Measurements from ENCODE around the gene ENTHD1. TPM values are rescaled to one million over a fixed set of nuclear protein-coding genes. Genes with fewer than 3 reads are reported as not detected.

The ENTHD1 gene
- total and polyA plus RNA-seq, 2 of the 4 experiments (the other 2 are of a cell fraction), result not detected

DNA sequence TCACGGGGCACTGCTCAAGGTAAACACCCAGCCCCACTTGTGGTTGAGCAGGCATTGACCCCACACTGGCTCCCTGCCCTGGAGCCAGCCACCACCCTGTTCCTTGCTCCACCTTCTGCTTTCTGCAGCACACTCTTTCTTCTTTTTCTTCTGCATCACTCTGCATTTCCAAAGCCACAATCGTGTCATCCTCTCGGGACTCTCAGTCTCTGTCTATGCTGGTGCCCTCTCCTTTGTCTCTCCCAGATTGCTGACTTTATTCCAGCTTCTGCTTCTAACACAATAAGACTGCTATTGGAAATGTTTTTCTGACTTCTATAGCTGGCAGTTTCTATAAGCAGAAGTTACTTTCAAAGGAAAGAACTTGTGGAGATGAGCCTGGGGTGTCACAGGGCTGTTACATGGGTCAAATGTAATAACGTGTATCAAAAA lies 21.8 kb upstream of the ENTHD1 start:
- TF ChIP-seq SMC3 (IDR thresholded peaks at IDR 0.05; ENCODE audit: low read depth, low read length) (no peak), POLR2A (IDR thresholded peaks at IDR 0.05; ENCODE audit: low read depth, low read length) (no peak), FOS (IDR thresholded peaks at IDR 0.05; ENCODE audit: low read depth, low read length) (no peak), MXI1 (IDR thresholded peaks at IDR 0.05; ENCODE audit: borderline replicate concordance, low read depth, low read length) (no peak), RAD21 (IDR thresholded peaks at IDR 0.05; ENCODE audit: low read length) (no peak), NFE2L2 (IDR thresholded peaks at IDR 0.05; ENCODE audit: low read depth, low read length) (no peak), MAFK (IDR thresholded peaks at IDR 0.05; ENCODE audit: low read depth, low read length) (no peak), MAZ (IDR thresholded peaks at IDR 0.05; ENCODE audit: borderline replicate concordance, low read depth, low read length) (no peak), CEBPB (IDR thresholded peaks at IDR 0.05; ENCODE audit: low read depth, low read length) (no peak), RCOR1 (IDR thresholded peaks at IDR 0.05; ENCODE audit: insufficient replicate concordance, low read length) (no peak)
- ChIA-PET CTCF (no interaction called here), POLR2A (ENCODE audit: unreplicated experiment) (no interaction called here)
- Histone ChIP-seq H2BK20ac (ENCODE audit: low read depth, low read length) (no peak overlapping the region), H3K79me1 (ENCODE audit: low read depth in 1 of 2, low read length in 2 of 2) (no peaks in the 10 kb centered on the region), H3K9ac (ENCODE audit: low read depth, low read length) (no peak overlapping the region), H2BK120ac (ENCODE audit: low read depth, low read length) (no peak overlapping the region), H3K9me3 (ENCODE audit: control insufficient read depth, insufficient read depth, low read length) (no peaks in the 10 kb centered on the region), H2BK5ac (ENCODE audit: low read depth, low read length, poor library complexity, severe bottlenecking) (no peak overlapping the region), H3K36me3 (ENCODE audit: control insufficient read depth, insufficient read depth, low read length) (no peaks in the 10 kb centered on the region), H3K23ac (ENCODE audit: low read depth, low read length) (no peak overlapping the region), H2AK5ac (ENCODE audit: low read depth, low read length) (no peak overlapping the region), H4K8ac (ENCODE audit: low read depth in 2 of 2, low read length in 2 of 2) (no peak overlapping the region), H3K18ac (ENCODE audit: low read depth, low read length) (no peak overlapping the region), H3K4me2 (ENCODE audit: low read depth, low read length) (no peak overlapping the region), H4K20me1 (ENCODE audit: insufficient read depth, low read length) (no peaks in the 10 kb centered on the region), H3K9me1 (ENCODE audit: insufficient read depth, low read length) (no peaks in the 10 kb centered on the region), H4K91ac (ENCODE audit: insufficient read depth, low read depth, low read length) (no peak overlapping the region), H3K4me1 (ENCODE audit: control insufficient read depth, insufficient read depth, low read length) (no peaks in the 10 kb centered on the region), H2AFZ (replicated peaks; ENCODE audit: low read length, poor library complexity) (no peak overlapping the region), H3K4me3 (ENCODE audit: insufficient read depth, low read depth, low read length) (no peak overlapping the region), H3K56ac (ENCODE audit: extremely low read depth, insufficient read depth, low read length) (no peak overlapping the region), H4K5ac (ENCODE audit: low read depth, low read length) (no peak overlapping the region), H3K27me3 (ENCODE audit: control insufficient read depth, insufficient read depth, low read length) (peaks cover 50% of the 10 kb centered on the region), H3K14ac (replicated peaks; ENCODE audit: low read depth, low read length) (no peak overlapping the region), H3K4ac (ENCODE audit: low read depth, low read length) (no peak overlapping the region), H2BK15ac (ENCODE audit: low read depth, low read length) (no peak overlapping the region), H2AK9ac (replicated peaks; ENCODE audit: low read depth, low read length, poor library complexity) (no peak overlapping the region), H3K27ac (ENCODE audit: insufficient read depth, low read length) (no peak overlapping the region)
- DNase-seq, result no peak
- 38% methylated on average over 1 of the region's 4 CpGs; no CpG with 5 or more reads in 1 of the 2 experiments for WGBS, 2 experiments (ENCODE audit: extremely low coverage in 2 of 2, insufficient read length in 1 of 2)
- no peak for ATAC-seq (ENCODE audit: low read depth)
- dilution Hi-C loops (cut with HindIII; ENCODE audit: low sequenced_read_pairs, unreplicated experiment), result no loop called here
- no TSS peak for BruUV-seq (replicated peaks)
- intact Hi-C loops (cut with micrococcal nuclease), result no loop called here
- in situ Hi-C loops (cut with MboI; ENCODE audit: low sequenced_read_pairs), result no loop called here
